Caco-2 (cell line): ENCODE measurements around the gene NEURL4. TPM values are rescaled to one million over a fixed set of nuclear protein-coding genes. Genes with fewer than 3 reads are reported as not detected.

ENCODE experiments used
- BruUV-seq: library from RNA; stranded (reverse); fragments of 400-500 nt; replicated peaks from 2 replicates; lab custom pipeline; 2021; lab: Mats Ljungman, UMichigan
- CTCF ChIA-PET: fragments of 300-600 bp; sonication (Branson Sonifier 250); formaldehyde crosslinking; loops from one replicate; lab custom pipeline; 2022; ENCODE audit warnings: antibody characterized with exemption; lab: Charles Lee
- POLR2A ChIA-PET: fragments of 300-600 bp; sonication (Branson Sonifier 250); formaldehyde crosslinking; loops from one replicate; lab custom pipeline; 2022; ENCODE audit warnings: antibody characterized with exemption; lab: Charles Lee
- DNase-seq, 2 experiments: peaks; one replicate each; pipeline versions ENCODE4 v3.0.0 to v3.0.0-alpha.2; 2020 to 2022
- H3K27me3 ChIP-seq: replicated peaks from 2 replicates; pipeline ENCODE4 v1.6.0; 2011; ENCODE audit warnings: low read length; ENCODE audit not compliant: control insufficient read depth, insufficient read depth
- H3K36me3 ChIP-seq: 2 replicates; pipeline ENCODE4 v1.5.1; 2011; ENCODE audit warnings: low read length; ENCODE audit not compliant: control insufficient read depth, insufficient read depth
- H3K4me1 ChIP-seq: fragments of 250-450 bp; sonication (Bioruptor Pico); 2 replicates; pipeline ENCODE4 v1.5.1; 2020; ENCODE audit warnings: mild to moderate bottlenecking
- H3K4me3 ChIP-seq: 2 replicates; pipeline ENCODE4 v1.5.1; 2011; ENCODE audit warnings: low read depth, mild to moderate bottlenecking, control low read depth, low read length
- H3K9me3 ChIP-seq: fragments of 250-450 bp; sonication (Bioruptor Pico); 2 replicates; pipeline ENCODE4 v1.5.1; 2020; ENCODE audit warnings: mild to moderate bottlenecking, moderate library complexity
- H3K27ac Mint-ChIP-seq: one replicate; pipeline ENCODE4 v1.8.0; 2022; ENCODE audit warnings: mixed read lengths; ENCODE audit not compliant: unreplicated experiment
- H3K27me3 Mint-ChIP-seq: one replicate; pipeline ENCODE4 v1.8.0; 2022; ENCODE audit warnings: mixed read lengths; ENCODE audit not compliant: insufficient read depth, unreplicated experiment
- H3K36me3 Mint-ChIP-seq: one replicate; pipeline ENCODE4 v1.8.0; 2022; ENCODE audit warnings: mild to moderate bottlenecking, mixed read lengths; ENCODE audit not compliant: insufficient read depth, unreplicated experiment
- H3K4me1 Mint-ChIP-seq: one replicate; pipeline ENCODE4 v1.8.0; 2022; ENCODE audit warnings: low read depth, mixed read lengths; ENCODE audit not compliant: unreplicated experiment
- H3K4me3 Mint-ChIP-seq: one replicate; pipeline ENCODE4 v1.8.0; 2022; ENCODE audit warnings: mild to moderate bottlenecking, moderate library complexity, mixed read lengths; ENCODE audit not compliant: unreplicated experiment
- H3K9me3 Mint-ChIP-seq: one replicate; pipeline ENCODE4 v1.8.0; 2022; ENCODE audit warnings: mixed read lengths; ENCODE audit not compliant: unreplicated experiment
- intact Hi-C: fragments of 100-400 bp; cut with micrococcal nuclease; formaldehyde crosslinking; loops from one replicate; pipeline ENCODE4 v1.10.0; 2022; ENCODE audit not compliant: unreplicated experiment
- total RNA-seq: library from RNA; stranded (reverse); gene quantifications from 2 replicates; pipeline ENCODE4 v1.2.3, GENCODE V29; 2022
- TF ChIP-seq, protein P1 (sequence below), 2 experiments: fragments of 200-600 bp in 1 of 2; IDR thresholded peaks; 1 replicate in 1 of 2; 2 replicates in 1 of 2; pipeline versions ENCODE4 v1.5.1 to v1.8.0; 2011 to 2022; ENCODE audit warnings: antibody characterized with exemption in 1 of 2, control low read depth in 1 of 2, inconsistent platforms in 1 of 2, low read depth in 1 of 2, low read length in 1 of 2, mild to moderate bottlenecking in 1 of 2, moderate library complexity in 1 of 2; ENCODE audit not compliant: insufficient read depth in 1 of 2, severe bottlenecking in 1 of 2, unreplicated experiment in 1 of 2

NEURL4 gene
- total RNA-seq, 1 experiment from 2014 or later: 31.1 TPM

DNA sequence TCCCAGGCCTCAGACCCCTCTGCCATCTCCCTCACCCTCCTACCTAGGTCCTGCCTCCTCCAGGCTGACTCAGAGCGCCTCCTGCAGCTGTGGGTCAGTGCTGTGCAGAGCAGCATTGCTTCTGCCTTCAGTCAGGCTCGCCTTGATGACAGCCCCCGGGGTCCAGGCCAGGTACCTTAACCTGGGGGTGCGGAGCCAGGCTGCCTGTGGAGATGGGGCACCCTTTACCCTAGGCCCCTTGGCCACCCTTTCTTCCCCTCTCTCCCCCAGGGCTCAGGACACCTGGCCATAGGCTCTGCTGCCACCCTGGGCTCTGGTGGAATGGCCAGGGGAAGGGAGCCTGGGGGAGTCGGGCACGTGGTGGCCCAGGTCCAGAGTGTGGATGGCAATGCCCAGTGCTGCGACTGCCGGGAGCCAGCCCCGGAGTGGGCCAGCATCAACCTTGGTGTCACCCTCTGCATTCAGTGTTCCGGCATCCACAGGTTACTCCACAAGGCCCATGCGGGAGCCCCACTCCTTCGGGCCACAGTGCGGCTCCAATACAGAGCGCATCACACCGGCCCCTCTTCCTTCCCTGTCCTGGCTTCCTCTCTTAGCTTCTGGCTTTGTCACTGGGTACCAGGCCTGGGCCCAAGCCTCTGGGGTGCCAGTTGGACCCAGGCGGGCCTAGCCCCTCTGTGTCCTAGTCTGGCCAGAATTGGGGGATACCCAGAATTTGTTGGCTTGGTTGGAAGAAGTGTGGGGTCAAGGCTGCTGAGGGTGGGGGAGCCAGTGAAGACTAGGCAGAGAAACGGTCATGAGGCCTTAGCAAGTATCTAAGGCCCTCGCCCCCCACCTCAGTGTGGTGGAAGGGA, 17.9 kb upstream of the NEURL4 start:
- Mint-ChIP-seq H3K36me3 (peaks cover 11% of the 10 kb centered on the region), H3K27ac (no peak overlapping the region), H3K4me1 (peaks cover 6% of the 10 kb centered on the region), H3K4me3 (no peak overlapping the region), H3K27me3 (no peaks in the 10 kb centered on the region), H3K9me3 (no peaks in the 10 kb centered on the region)
- TF ChIP-seq, protein P1, sequence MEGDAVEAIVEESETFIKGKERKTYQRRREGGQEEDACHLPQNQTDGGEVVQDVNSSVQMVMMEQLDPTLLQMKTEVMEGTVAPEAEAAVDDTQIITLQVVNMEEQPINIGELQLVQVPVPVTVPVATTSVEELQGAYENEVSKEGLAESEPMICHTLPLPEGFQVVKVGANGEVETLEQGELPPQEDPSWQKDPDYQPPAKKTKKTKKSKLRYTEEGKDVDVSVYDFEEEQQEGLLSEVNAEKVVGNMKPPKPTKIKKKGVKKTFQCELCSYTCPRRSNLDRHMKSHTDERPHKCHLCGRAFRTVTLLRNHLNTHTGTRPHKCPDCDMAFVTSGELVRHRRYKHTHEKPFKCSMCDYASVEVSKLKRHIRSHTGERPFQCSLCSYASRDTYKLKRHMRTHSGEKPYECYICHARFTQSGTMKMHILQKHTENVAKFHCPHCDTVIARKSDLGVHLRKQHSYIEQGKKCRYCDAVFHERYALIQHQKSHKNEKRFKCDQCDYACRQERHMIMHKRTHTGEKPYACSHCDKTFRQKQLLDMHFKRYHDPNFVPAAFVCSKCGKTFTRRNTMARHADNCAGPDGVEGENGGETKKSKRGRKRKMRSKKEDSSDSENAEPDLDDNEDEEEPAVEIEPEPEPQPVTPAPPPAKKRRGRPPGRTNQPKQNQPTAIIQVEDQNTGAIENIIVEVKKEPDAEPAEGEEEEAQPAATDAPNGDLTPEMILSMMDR (IDR thresholded peaks at IDR 0.05; ENCODE audit: insufficient read depth in 1 of 2, low read depth in 1 of 2, low read length in 1 of 2, severe bottlenecking in 1 of 2, unreplicated experiment in 1 of 2): no peak
- Histone ChIP-seq H3K9me3 (no peaks in the 10 kb centered on the region), H3K4me3 (no peak overlapping the region), H3K36me3 (no peaks in the 10 kb centered on the region), H3K27me3 (no peaks in the 10 kb centered on the region), H3K4me1 (peaks cover 3% of the 10 kb centered on the region; the same call in 1 of the 2 replicates)
- ChIA-PET POLR2A (no interaction called here), CTCF (interaction anchor here (0.6 kb wide), 1 partner anchor 49 kb away, joined by 5 read pairs; no protein-coding TSS in a partner anchor)
- BruUV-seq: no TSS peak
- no peak for DNase-seq
- intact Hi-C loops: no loop called here

DNA sequence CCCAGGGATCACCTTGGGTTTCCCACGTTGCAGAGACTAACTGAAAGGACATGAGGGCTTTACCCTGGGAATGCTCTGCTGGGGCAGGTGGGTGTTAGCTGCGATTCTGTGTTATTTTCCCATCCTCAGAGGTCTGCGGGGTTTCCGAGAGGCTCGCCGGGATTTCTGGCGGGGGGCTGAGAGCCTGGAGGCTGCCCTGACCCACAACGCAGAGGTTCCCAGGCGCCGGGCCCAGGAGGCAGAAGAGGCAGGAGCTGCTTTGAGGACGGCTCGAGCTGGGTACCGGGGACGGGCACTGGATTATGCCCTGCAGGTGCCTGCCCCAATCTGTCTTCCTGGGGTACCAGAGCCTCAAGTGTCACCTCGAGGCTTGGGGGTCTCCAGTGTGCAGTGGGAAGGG, 14.1 kb upstream of the NEURL4 start:
- intact Hi-C loops: no loop called here
- Mint-ChIP-seq H3K36me3 (peaks cover 16% of the 10 kb centered on the region), H3K9me3 (no peaks in the 10 kb centered on the region), H3K4me1 (peaks cover 6% of the 10 kb centered on the region), H3K4me3 (no peak overlapping the region), H3K27me3 (peaks cover 3% of the 10 kb centered on the region), H3K27ac (no peak overlapping the region)
- H3K4me1 ChIP-seq: no peaks in the 10 kb centered on the region
- BruUV-seq: no TSS peak
- no peak overlapping the region for H3K4me3 ChIP-seq
- H3K9me3 ChIP-seq: no peaks in the 10 kb centered on the region
- H3K36me3 ChIP-seq: no peaks in the 10 kb centered on the region
- H3K27me3 ChIP-seq: no peaks in the 10 kb centered on the region
- no peak for DNase-seq
- CTCF ChIA-PET: interaction anchor here (1.2 to 1.9 kb wide), 3 partner anchors 14 to 297 kb away, joined by 4 to 5 read pairs (median 4); partner anchors contain the start of genes NEURL4 and SLC2A4
- TF ChIP-seq, protein P1 (IDR thresholded peaks at IDR 0.05; ENCODE audit: insufficient read depth in 1 of 2, low read depth in 1 of 2, low read length in 1 of 2, severe bottlenecking in 1 of 2, unreplicated experiment in 1 of 2): no peak
- POLR2A ChIA-PET: no interaction called here

DNA sequence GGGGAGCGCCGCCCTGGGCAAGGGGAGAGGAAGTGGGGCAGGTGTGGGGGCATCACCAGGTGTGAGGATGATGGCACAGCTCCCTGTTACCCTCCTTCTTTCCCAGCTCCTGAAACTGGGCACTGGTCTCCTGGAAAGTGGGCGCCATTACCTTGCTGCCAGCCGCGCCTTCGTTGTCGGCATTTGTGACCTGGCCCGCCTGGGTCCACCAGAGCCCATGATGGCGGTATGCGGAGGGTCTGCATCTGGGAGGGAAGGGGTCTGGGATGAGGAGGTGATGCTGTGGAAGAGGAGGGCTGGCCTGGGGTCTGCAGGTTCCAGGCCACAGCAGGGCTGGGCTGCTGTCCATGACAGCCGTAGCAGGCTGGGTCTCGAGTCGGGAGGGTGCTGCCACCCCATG, 12.7 kb upstream of the NEURL4 start:
- no TSS peak for BruUV-seq
- CTCF ChIA-PET: no interaction called here
- H3K4me1 ChIP-seq: no peaks in the 10 kb centered on the region
- TF ChIP-seq, protein P1 (IDR thresholded peaks at IDR 0.05; ENCODE audit: insufficient read depth in 1 of 2, low read depth in 1 of 2, low read length in 1 of 2, severe bottlenecking in 1 of 2, unreplicated experiment in 1 of 2): no peak
- peaks cover 15% of the 10 kb centered on the region for H3K36me3 Mint-ChIP-seq
- no peak overlapping the region for H3K27ac Mint-ChIP-seq
- intact Hi-C loops: no loop called here
- H3K36me3 ChIP-seq: no peaks in the 10 kb centered on the region
- DNase-seq: no peak
- H3K4me3 Mint-ChIP-seq: no peak overlapping the region
- POLR2A ChIA-PET: no interaction called here
- H3K9me3 ChIP-seq: no peaks in the 10 kb centered on the region
- H3K27me3 Mint-ChIP-seq: peaks cover 3% of the 10 kb centered on the region
- peaks cover 6% of the 10 kb centered on the region for H3K4me1 Mint-ChIP-seq
- no peaks in the 10 kb centered on the region for H3K27me3 ChIP-seq
- no peak overlapping the region for H3K4me3 ChIP-seq
- H3K9me3 Mint-ChIP-seq: no peaks in the 10 kb centered on the region
